Endothelial cell (in vitro differentiated cells): ENCODE measurements around the gene HBZ. TPM values are rescaled to one million over a fixed set of nuclear protein-coding genes. Genes with fewer than 3 reads are reported as not detected.

Experiments
- DNase-seq: peaks from one replicate; pipeline ENCODE4 v3.0.0; 2021; ENCODE audit warnings: low spot score
- H3K27ac Mint-ChIP-seq: one replicate; pipeline ENCODE4 v1.8.0; 2021; ENCODE audit warnings: mixed read lengths, inconsistent platforms; ENCODE audit not compliant: unreplicated experiment
- H3K27me3 Mint-ChIP-seq: one replicate; pipeline ENCODE4 v1.8.0; 2021; ENCODE audit warnings: mild to moderate bottlenecking, moderate library complexity, mixed read lengths, inconsistent platforms; ENCODE audit not compliant: unreplicated experiment
- H3K36me3 Mint-ChIP-seq: one replicate; pipeline ENCODE4 v1.8.0; 2021; ENCODE audit warnings: mild to moderate bottlenecking, low read depth, mixed read lengths, inconsistent platforms; ENCODE audit not compliant: unreplicated experiment
- H3K4me1 Mint-ChIP-seq: one replicate; pipeline ENCODE4 v1.8.0; 2021; ENCODE audit warnings: mild to moderate bottlenecking, mixed read lengths, inconsistent platforms; ENCODE audit not compliant: unreplicated experiment
- H3K4me3 Mint-ChIP-seq: one replicate; pipeline ENCODE4 v1.8.0; 2021; ENCODE audit warnings: mild to moderate bottlenecking, mixed read lengths, inconsistent platforms; ENCODE audit not compliant: unreplicated experiment
- H3K9me3 Mint-ChIP-seq: one replicate; pipeline ENCODE4 v1.8.0; 2021; ENCODE audit warnings: mixed read lengths, inconsistent platforms; ENCODE audit not compliant: unreplicated experiment
- total RNA-seq: library from RNA; stranded (reverse); fragmentation: NEBNext Ultra II Directional; extraction: Animal tissue kit (Norgen Biotek cat#: 25700); gene quantifications from one replicate; pipeline ENCODE4 v1.2.1, GENCODE V29; 2021; ENCODE audit not compliant: unreplicated experiment
- TF ChIP-seq, protein P1 (sequence below): fragments of 200-600 bp; sonication (generic); IDR thresholded peaks from one replicate; pipeline ENCODE4 v1.5.0; 2021; ENCODE audit warnings: antibody characterized with exemption; ENCODE audit not compliant: unreplicated experiment

HBZ gene
- total RNA-seq, 1 donor from 2014 or later: not detected

DNA sequence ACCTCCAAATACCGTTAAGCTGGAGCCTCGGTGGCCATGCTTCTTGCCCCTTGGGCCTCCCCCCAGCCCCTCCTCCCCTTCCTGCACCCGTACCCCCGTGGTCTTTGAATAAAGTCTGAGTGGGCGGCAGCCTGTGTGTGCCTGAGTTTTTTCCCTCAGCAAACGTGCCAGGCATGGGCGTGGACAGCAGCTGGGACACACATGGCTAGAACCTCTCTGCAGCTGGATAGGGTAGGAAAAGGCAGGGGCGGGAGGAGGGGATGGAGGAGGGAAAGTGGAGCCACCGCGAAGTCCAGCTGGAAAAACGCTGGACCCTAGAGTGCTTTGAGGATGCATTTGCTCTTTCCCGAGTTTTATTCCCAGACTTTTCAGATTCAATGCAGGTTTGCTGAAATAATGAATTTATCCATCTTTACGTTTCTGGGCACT lies 25.0 kb downstream of the HBZ start:
- Mint-ChIP-seq H3K36me3 (peaks cover 4% of the 10 kb centered on the region), H3K27me3 (peaks cover 19% of the 10 kb centered on the region), H3K9me3 (no peaks in the 10 kb centered on the region), H3K4me1 (peaks cover 3% of the 10 kb centered on the region), H3K27ac (no peak overlapping the region), H3K4me3 (no peak overlapping the region)
- TF ChIP-seq, protein P1, sequence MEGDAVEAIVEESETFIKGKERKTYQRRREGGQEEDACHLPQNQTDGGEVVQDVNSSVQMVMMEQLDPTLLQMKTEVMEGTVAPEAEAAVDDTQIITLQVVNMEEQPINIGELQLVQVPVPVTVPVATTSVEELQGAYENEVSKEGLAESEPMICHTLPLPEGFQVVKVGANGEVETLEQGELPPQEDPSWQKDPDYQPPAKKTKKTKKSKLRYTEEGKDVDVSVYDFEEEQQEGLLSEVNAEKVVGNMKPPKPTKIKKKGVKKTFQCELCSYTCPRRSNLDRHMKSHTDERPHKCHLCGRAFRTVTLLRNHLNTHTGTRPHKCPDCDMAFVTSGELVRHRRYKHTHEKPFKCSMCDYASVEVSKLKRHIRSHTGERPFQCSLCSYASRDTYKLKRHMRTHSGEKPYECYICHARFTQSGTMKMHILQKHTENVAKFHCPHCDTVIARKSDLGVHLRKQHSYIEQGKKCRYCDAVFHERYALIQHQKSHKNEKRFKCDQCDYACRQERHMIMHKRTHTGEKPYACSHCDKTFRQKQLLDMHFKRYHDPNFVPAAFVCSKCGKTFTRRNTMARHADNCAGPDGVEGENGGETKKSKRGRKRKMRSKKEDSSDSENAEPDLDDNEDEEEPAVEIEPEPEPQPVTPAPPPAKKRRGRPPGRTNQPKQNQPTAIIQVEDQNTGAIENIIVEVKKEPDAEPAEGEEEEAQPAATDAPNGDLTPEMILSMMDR: no peak
- no peak for DNase-seq

DNA sequence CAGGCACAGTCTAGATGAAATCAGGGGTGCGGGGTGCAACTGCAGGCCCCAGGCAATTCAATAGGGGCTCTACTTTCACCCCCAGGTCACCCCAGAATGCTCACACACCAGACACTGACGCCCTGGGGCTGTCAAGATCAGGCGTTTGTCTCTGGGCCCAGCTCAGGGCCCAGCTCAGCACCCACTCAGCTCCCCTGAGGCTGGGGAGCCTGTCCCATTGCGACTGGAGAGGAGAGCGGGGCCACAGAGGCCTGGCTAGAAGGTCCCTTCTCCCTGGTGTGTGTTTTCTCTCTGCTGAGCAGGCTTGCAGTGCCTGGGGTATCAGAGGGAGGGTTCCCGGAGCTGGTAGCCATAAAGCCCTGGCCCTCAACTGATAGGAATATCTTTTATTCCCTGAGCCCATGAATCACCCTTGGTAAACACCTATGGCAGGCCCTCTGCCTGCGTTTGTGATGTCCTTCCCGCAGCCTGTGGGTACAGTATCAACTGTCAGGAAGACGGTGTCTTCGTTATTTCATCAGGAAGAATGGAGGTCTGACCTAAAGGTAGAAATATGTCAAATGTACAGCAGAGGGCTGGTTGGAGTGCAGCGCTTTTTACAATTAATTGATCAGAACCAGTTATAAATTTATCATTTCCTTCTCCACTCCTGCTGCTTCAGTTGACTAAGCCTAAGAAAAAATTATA lies 25.7 kb downstream of the HBZ start:
- TF ChIP-seq, protein P1: no peak
- H3K4me1 Mint-ChIP-seq: peaks cover 3% of the 10 kb centered on the region
- no peak overlapping the region for H3K27ac Mint-ChIP-seq
- no peak for DNase-seq
- no peaks in the 10 kb centered on the region for H3K9me3 Mint-ChIP-seq
- peaks cover 4% of the 10 kb centered on the region for H3K36me3 Mint-ChIP-seq
- H3K4me3 Mint-ChIP-seq: no peak overlapping the region
- H3K27me3 Mint-ChIP-seq: peaks cover 19% of the 10 kb centered on the region

DNA sequence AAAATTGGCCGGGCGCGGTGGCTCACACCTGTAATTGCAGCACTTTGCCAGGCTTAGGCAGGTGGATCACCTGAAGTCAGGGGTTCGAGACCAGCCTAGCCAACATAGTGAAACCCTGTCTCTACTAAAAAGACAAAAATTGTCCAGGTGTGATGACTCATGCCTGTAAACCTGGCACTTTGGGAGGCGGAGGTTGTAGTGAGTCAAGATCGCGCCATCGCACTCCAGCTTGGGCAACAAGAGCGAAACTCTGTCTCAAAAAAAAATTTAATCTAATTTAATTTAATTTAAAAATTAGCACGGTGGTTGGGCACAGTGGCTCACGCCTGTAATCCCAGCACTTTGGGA lies 26.2 kb downstream of the HBZ start:
- no peak overlapping the region for H3K27ac Mint-ChIP-seq
- H3K4me1 Mint-ChIP-seq: peaks cover 3% of the 10 kb centered on the region
- no peaks in the 10 kb centered on the region for H3K9me3 Mint-ChIP-seq
- no peak overlapping the region for H3K4me3 Mint-ChIP-seq
- H3K36me3 Mint-ChIP-seq: peaks cover 4% of the 10 kb centered on the region
- TF ChIP-seq, protein P1: no peak
- no peak for DNase-seq
- H3K27me3 Mint-ChIP-seq: peaks cover 19% of the 10 kb centered on the region

DNA sequence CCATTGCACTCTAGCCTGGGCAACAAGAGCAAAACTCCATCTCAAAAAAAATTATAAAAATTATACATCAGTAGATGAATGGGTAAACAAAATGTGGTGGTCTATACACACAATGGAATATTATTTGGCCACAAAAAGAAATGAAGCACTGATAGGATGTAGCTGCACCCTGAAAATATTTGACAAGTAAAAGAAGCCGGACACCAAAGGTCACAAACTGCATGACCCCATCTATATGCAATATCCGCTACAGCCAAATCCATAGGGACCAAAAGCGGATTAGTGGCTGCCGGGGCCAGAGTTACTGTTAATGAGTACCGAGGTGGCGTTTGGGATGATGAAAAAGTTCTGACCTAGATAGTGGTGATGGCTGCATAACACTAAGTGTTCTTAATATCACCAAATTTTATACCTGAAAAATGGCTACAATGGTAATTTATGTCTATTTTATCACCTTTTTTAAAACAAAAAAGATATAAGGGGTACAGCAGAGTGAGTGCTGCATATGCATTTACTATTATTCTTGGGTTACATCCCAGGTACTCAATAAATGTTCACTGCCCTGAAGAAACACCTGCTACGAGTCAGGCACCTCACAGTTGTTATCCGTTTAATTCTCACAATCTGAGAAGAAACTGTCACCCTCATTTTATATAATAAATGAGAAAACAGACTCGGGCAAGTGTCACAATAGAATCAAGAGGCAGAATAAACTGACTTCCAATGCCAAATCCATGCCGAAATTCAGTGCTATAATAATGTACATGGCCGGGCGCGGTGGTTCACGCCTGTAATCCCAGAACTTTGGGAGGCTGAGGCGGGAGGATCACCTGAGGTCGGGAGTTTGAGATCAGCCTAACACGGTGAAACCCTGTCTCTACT lies 27.0 kb downstream of the HBZ start:
- DNase-seq: no peak
- H3K27ac Mint-ChIP-seq: no peak overlapping the region
- H3K4me1 Mint-ChIP-seq: peaks cover 2% of the 10 kb centered on the region
- H3K36me3 Mint-ChIP-seq: peaks cover 4% of the 10 kb centered on the region
- peaks cover 18% of the 10 kb centered on the region for H3K27me3 Mint-ChIP-seq
- TF ChIP-seq, protein P1: no peak
- H3K9me3 Mint-ChIP-seq: no peaks in the 10 kb centered on the region
- no peak overlapping the region for H3K4me3 Mint-ChIP-seq
